NCI-H2081 treated with DMSO at 0.1 percent for 48 hours (cell line): ENCODE results near the gene DYRK1A.
"Not testable (repeated sequence)": the region's sequence is repeated elsewhere in the genome, so short reads cannot be mapped to it uniquely, and the experiment has no call there.

Experiments
- DNase-seq: peaks from one replicate; lab custom pipeline; 2025; lab: John Stamatoyannopoulos, UW

The DYRK1A gene

DNA sequence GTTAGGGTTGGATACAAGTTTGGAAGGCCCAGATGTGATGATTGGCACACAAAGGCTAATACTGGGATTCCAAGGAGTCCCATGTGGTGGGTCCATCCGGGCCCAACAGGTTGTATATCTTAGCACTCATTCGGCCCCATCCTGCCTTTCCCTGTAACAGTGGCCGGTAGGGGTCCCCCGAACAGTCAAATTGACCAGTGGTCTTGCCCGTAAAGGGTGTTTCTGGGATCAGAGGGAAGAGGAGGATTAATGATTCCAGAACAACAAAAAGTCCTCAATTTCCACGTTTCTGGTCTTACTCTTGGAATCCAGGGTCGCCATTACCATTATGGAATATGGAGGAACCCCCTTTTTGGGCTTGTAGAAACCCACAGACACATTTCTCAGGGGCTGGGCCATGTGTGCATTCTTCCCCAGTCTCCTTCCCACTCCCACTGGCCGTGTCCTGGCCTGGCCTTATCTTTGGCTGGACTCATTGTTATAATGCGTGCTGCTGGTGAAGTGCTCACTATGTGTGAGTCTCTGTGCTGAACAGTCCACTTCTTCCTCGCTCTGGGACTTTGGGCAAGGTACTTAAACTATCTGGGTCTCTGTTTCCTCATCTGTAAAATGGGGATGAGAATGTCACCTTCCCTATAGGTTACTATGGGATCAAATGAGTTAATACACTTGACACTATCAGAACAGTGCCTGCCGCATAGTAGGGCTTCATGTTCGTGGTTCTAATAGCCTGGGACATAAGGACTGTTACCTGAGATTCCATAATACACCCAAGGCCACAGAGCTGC, 161.8 kb downstream of the DYRK1A start:
- DNase-seq = no peak

DNA sequence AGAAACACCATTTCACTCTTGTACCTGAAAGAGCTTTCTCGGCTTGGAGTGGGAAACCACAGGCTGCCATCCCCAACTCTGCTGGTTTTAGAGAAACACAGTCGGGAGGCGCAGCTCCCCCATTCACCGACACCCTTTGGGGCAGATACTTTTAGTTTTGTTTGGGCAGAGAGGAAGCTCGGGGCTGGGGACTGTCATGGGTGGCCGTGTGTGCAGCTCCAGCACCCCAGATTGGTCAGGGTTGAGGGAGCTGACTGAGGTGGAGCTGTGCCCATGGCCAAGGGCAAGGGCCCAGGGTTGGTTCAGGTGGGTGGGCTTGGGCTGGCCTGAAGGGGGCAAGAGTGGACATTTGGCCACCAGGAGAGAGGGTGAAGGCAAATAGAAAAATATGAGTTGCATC, 163.1 kb downstream of the DYRK1A start:
- no peak for DNase-seq

DNA sequence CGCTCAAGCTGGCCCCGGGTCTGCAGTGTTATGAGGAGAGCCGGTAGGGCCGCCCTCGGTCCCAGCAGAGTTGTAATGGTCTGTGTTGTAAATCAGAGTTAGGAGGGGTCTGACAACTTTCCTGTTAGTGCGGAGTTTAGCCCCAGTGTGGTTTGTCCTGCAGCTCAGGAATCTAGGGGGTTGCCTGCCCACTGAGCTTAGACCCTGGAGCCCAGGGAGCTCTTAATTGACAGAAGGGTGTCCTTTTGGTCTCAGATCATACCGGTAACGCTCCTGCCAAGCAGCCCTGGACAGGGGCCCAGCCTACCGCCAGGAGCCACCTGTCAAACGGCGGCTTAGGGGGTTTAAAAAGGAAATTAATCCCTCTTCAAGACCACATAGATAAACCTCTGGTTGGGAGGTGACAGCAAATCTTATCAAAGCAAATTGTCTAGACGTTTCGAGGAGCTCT, 164.4 kb downstream of the DYRK1A start:
- DNase-seq = no peak

DNA sequence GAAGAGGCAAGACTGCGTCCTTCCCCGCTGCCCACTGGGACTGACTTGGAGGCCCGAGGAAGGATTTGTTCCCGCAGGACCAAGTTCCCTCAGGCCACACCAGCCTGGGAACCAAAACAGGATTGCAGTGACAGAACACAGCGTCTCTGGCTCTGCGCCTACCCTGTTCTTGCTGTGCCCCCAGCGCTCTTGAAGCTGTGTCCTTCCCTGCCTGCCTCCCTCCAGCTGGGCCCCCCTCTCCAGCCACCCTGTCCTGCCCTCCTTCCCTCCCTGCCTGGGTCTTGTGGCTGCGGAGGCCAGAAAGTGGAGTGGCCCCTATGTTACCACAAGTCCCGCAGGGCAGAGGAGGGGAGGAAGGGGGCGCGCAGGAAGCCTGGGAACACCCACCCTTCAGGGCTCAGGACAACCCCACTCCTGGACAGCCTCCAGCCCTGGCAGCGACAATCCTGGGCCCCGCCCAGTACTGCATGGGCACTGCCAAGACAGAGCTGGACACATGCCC, 164.9 kb downstream of the DYRK1A start:
- DNase-seq = no peak

DNA sequence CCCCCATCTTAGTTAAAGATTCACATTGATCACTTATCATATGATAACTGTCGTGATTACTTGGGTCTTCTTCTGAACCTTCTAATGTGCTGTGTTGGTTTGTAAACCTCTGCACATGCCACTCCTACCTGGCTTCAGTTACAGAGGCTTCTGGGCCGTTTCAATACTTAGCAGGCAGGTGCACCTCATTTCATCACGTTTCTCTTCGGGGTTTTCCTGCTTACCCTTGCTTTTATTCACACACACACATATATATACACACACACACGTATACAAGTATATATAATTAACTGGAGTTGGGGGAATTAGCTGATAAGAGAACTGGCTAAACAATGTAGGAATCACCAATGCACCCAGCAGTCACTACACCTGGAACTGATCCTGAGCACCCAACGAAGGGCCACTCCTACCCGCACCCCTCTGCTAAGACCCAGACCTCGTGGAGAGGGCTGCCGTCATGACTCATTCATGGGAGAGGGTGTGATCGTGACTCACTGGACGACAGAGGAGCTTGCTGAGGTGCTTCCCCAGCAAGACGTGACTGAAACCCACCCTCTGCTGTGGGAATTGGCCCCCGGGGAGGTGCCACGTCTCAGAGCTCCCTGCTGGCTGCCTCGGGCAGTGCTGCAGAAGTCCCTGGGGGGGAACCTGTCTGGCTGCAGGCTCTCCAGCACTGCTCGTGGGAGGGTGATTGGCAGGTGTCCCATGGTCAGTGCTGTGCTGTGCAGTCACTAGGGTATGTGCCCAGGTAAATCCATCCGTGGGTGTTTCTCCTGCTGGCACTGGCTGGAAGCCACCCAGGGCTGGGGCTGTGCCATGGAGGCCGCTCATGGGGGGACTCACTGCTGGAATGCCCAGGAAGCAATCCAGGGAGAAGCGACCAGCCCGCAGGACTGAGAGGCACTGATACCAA, 166.6 kb downstream of the DYRK1A start:
- no peak for DNase-seq

DNA sequence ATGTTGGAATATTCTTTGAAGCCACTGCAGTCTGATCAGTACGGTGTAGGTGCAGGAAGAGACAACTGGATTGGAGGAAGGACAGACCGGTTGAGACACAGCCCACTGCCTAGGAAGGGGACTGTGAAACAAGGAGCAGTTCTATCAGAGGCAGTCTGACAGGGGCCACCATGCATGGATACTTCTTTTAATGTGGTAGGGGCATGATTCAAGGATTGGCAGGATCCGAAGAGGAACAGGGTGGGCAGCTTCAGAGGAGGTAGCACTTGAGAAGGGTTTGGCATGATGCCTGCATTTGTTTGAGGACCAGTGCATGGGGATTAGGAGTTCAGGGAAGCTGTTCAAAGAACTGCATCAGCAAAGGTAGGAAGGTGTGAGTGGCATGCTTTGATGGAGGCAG, 167.9 kb downstream of the DYRK1A start:
- no peak for DNase-seq

DNA sequence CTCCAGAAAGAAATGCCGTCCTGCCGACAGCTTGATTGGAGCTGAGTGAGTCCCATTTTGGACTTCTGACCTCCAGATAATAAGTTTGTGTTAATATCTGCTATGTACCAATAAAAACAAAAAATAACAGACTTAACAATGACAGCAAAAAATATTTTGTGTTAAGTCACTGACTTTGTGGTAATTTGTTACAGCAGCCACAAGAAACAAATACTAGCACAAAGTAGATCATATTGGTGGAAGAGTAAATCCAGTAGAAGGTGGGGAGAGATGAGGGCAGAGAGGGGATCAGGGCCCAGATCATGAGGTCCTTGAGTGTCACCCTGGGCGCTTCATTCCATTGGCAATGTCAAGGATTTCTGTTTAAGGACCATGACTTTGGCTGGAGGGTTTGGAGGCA, 168.6 kb downstream of the DYRK1A start:
- no peak for DNase-seq

DNA sequence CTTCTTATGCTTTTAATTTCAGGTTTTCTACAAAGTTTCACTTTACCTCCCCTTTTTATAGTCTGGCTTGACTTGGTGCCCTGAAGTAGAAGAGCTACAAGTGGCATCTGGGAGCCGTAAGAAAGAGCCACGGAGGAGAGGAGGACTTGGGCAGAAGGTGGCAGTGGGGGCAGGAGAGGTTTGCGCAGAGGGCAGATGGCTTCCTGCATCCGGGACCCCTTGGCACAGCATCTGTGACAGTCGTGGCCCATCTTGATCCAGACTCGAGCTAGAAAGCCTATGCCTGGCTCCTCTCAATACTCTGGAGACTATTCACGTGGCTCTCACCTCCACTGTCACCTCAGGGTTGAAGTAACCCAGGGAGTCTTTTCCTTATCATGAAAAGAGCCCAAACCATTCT, 169.1 kb downstream of the DYRK1A start:
- DNase-seq = no peak

DNA sequence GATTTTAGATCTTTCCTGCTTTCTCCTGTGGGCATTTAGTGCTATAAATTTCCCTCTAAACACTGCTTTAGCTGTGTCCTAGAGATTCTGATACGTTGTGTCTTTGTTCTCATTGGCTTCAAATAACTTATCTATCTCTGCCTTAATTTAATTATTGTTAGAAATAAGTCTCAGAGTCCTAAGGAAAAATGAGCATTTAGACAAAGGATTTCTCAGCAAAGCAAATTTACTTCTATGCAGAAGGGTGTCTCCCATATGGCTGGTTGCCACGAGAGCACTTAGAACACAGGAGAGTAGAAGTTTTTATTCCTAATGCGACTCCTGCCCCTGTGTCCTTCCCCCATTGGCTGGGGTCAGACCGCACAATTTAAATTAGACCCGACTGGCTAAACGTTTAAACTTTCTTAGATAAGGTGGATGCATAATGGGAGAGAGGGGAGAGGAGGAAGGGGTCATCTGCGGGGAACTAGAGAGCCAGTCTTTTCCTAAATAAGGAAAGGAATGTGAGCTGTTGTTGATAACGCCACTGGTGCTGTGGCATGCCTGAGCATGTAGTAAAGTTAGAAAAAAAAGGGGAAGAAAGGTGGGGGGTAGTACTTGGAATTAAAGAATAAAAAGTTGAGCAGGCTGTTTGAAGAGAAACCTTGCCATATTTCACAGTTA, 170.2 kb downstream of the DYRK1A start:
- DNase-seq = no peak

DNA sequence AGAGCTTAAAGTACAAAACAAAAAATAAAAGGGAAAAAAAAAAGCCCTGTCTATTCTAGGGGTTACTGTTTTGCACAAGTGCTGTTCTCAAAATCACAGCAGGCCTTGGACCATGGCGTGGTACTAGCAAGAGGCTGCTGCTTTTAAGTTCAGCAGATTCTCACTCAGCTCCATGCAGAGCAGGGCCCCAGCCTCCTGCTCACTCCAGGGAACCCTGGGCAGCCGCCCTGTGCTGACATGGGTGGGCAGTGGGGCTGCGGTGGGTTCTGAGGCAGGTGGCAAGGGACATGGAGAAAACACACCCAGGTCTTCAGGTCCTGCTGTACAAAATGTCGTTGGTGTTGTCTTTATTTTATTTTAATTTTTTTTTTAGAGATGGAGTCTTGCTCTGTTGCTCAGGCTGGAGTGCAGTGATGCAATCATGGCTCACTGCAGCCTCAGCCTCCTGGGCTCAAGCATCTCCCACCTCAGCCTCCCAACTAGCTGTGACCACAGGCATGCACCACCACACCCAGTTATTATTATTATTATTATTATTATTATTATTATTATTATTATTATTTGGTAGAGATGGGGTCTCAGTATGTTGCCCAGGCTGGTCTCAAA, 170.9 kb downstream of the DYRK1A start:
- DNase-seq = no peak

DNA sequence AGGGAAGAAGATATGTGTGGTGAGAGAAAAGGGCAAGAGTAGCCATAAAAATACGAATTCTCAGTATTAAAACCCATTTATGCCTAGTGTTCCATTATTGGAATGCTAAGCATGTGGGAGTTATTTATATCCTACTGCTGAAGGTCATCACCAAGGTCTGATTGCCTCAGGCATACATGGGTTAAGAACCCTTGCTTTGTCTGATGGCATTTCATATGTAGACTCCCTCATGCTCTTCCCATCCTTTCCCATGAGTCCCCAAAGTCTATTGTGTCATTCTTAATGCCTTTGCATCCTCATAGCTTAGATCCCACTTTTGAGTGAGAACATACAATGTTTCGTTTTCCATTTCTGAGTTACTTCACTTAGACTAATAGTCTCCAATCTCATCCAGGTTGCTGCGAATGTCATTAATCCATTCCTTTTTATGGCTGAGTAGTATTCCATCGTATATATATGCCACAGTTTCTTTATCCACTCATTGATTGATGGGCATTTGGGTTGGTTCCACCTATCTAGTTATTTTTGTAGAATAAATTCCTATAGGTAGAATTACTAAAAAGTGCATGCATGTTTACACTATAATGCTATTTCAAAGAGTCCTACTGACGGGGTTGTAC, 172.5 kb downstream of the DYRK1A start:
- DNase-seq = no peak

DNA sequence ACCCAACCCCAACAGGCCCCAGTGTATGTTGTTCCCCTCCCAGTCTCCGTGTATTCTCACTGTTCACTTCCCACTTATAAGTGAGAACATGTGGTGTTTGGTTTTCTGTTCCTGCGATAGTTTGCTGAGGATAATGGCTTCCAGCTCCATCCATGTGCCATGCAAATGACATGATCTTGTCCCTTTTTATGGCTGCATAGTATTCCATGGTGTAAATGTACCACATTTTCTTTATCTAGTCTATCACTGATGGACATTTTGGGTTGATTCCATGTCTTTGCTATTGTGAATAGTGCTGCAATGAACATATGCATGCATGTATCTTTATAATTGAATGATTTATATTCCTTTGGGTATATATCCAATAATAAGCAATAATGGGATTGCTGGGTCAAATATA, 174.6 kb downstream of the DYRK1A start:
- DNase-seq = not testable (repeated sequence)

DNA sequence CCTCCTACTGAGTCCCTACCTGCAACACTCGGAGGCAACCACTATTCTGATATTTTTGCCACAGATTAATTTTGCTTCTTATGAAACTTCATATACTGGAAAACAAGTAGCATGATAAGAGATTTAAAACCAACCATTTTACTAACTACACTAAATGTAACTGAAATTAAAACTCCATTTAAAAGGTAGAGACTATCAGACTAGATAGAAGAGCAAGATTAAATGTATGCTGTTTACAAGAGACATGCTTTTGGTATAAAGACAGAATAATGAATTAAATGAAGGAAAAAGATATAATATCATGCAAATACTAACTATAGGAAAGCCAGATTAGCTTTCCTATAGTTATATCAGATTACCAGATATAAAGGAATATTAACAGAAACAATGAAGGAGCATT, 175.9 kb downstream of the DYRK1A start:
- no peak for DNase-seq

DNA sequence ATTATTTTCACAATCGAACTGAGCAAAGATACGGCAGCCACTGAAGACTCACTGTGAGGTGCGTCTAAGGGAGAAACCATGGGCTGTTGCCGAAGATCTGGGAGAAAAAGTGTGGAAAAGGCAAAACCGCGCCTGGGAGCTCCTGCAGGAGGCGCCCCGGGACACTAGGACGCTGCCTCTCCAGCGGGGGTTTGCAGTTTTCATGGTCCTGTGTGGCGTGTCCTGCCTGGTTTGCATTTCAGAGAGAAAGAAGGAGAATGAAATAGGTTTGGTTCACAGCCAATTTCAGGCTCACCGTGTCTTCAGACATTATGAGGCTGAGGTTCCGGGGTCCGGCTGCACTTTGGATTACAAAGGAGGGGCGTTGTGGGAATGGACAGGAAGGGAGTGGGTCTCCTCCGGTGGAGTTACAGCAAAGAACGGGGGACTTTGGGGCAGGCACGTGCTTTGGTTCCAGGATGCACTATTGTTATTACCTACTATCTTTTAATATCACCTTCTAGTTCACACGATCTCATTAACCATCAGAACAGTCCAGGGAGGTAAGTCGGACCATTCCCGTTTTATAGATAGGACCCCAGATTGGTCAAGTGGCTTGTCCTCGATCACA, 179.8 kb downstream of the DYRK1A start:
- DNase-seq = no peak

DNA sequence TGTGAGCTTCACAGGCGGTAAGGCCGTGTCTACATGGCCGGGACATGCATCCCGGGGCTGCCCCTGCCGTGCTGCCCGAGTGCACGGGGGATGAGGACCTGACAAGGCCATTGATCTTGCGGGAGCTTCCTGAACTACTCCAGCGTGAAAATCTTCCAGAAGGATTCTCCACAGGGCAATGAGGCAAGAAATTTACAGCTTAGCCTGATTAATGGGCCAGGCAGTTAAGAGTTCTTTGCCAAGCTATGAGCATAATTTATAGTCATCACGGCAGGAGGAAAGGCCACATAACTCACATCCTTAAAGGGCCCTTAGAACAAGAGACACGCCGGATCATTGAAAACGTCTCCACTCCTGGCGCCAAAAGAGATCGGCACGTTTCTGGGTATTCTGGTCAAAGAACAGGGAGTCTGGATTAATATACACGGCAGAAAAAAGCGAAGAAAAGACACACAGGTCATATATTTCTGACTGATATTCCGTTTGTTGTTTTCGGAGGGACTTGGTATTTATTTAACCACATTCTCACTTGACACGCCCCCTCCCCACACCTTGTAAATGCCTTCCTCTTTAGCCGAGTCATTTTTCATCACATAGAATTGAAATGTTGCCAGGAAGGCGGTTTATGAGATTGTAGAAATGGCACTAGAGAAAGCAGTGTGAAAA, 180.5 kb downstream of the DYRK1A start:
- DNase-seq = no peak

DNA sequence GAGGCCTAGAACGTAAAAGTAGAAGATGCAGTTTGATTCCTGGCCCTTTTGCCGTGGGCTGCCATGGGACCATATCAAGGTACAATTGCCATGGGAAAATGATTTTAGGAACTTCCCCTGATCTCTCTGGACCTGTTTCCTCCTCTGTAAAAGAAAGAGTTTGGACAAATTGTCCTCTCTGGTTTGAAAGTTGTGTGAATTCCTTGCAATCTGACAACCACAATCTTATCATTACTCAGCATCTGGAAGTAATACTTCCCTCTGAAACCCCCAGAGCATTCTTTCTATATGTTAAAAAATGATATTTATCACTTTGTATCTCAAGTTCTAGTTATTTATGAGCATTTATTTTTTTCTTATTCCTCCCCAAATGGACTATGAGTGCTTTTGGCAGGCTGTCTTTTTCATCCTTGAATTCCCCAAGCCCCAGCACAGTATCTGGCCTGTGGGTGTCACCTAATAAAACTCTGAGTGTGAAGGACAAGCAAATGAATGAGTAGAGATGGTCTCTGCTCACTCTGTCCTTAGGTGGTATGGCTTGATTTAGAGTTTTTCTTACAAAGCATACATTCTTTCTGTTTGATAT, 181.1 kb downstream of the DYRK1A start:
- DNase-seq = no peak

DNA sequence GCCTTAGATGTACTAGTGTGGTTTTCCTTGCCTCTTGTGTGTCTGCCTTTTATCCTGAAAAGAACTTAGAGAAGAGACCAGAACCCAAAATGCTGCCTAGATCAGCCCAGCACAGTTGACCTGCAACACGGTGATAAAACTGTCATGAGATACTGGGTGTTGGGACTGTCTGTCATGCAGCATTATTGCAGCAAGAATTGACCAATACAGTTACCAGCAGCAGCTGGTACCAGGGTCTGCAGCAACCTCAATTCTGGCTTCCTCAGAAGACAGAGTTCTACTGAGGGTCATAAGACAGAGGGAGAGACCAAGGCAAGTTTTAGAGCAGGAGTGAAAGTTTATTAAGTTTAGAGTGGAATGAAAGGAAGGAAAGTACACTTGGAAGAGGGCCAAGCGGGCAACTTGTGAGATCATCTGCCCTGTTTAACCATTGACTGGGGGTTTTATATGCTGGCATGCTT, 182.0 kb downstream of the DYRK1A start:
- no peak for DNase-seq

DNA sequence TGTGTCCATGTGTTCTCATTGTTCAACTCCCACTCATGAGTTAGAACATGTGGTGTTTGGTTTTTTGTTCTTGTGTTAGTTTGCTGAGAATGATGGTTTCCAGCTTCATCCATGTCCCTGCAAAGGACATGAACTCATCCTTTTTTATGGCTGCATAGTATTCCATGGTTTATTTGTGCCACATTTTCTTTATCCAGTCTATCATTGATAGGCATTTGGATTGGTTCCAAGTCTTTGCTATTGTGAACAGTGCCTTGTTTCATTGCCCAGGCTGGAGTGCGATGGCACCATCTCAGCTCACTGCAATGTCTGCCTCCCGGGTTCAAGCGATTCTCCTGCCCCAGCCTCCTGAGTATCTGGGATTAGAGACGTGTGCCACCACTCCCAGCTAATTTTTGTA, 183.2 kb downstream of the DYRK1A start:
- not testable (repeated sequence) for DNase-seq

DNA sequence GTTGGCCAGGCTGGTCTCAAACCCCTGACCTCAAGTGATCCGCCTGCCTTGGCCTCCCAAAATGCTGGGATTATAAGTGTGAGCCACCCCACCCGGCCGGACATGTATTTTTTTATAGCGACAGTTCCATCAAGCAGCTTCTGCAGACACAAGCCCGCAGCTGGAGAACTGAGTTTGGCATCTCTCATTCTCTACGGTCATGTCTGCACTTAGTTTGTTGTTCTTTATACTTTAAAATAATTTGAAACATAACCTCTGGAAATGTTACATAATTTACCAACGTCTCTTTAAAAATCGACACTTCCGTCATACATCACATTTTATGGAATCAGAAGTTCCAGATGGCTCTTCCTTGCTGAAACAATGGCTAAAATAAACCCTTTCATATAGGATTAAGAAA, 183.6 kb downstream of the DYRK1A start:
- no peak for DNase-seq
